WTC11 (cell line): ENCODE data around the gene UBL4B. TPM values are rescaled to one million over a fixed set of nuclear protein-coding genes. Genes with fewer than 3 reads are reported as not detected.

Source experiments
- ATAC-seq: fragments of 200-7000 bp; cut with Tn5 transposase; 2 replicates; pipeline ENCODE4 v1.10.0; 2021; ENCODE audit warnings: mild to moderate bottlenecking, moderate library complexity
- CTCF ChIA-PET: fragments of 300-600 bp; sonication (Branson Sonifier 250); formaldehyde crosslinking; loops from one replicate; lab custom pipeline; 2021; ENCODE audit warnings: antibody characterized with exemption; lab: Charles Lee
- POLR2A ChIA-PET: fragments of 350-600 bp; sonication (Branson Sonifier 250); formaldehyde crosslinking; loops from one replicate; lab custom pipeline; 2021; ENCODE audit warnings: antibody characterized with exemption; lab: Charles Lee
- DNase-seq: peaks from one replicate; pipeline ENCODE4 v3.0.0; 2021; ENCODE audit warnings: low spot score
- H3K27ac Mint-ChIP-seq: 2 replicates; pipeline ENCODE4 v1.8.0; 2021; ENCODE audit warnings: mixed read lengths
- H3K27me3 Mint-ChIP-seq: 2 replicates; pipeline ENCODE4 v1.8.0; 2021; ENCODE audit warnings: low read depth, mild to moderate bottlenecking, moderate library complexity, mixed read lengths
- H3K36me3 Mint-ChIP-seq: 2 replicates; pipeline ENCODE4 v1.8.0; 2021; ENCODE audit warnings: mixed read lengths
- H3K4me1 Mint-ChIP-seq: 2 replicates; pipeline ENCODE4 v1.8.0; 2022; ENCODE audit warnings: mixed read lengths
- H3K4me3 Mint-ChIP-seq: 2 replicates; pipeline ENCODE4 v1.8.0; 2021; ENCODE audit warnings: mild to moderate bottlenecking, moderate library complexity, mixed read lengths
- H3K9me3 Mint-ChIP-seq: 2 replicates; pipeline ENCODE4 v1.8.0; 2021; ENCODE audit warnings: mixed read lengths
- FOXJ3 ChIP-seq: sonication (generic); formaldehyde crosslinking; IDR thresholded peaks from 2 replicates; pipeline ENCODE4 v1.9.0; 2021; ENCODE audit warnings: missing genetic modification reagents, mild to moderate bottlenecking, borderline replicate concordance
- IRF2 ChIP-seq: sonication (generic); formaldehyde crosslinking; IDR thresholded peaks from 2 replicates; pipeline ENCODE4 v1.8.0; 2022; ENCODE audit warnings: low read depth, missing genetic modification reagents, borderline replicate concordance
- RORB ChIP-seq: fragments of 250-450 bp; sonication (Bioruptor Pico); IDR thresholded peaks from 2 replicates; pipeline ENCODE4 v1.9.0; 2021; ENCODE audit warnings: mild to moderate bottlenecking
- TEAD1 ChIP-seq: sonication (generic); formaldehyde crosslinking; IDR thresholded peaks from 2 replicates; pipeline ENCODE4 v1.8.0; 2022; ENCODE audit warnings: mild to moderate bottlenecking, missing genetic modification reagents
- ZBTB21 ChIP-seq: sonication (generic); formaldehyde crosslinking; IDR thresholded peaks from 2 replicates; pipeline ENCODE4 v1.8.1; 2023; ENCODE audit warnings: mild to moderate bottlenecking, missing genetic modification reagents, borderline replicate concordance
- total RNA-seq: library from RNA; stranded (reverse); gene quantifications from 3 replicates; pipeline ENCODE4 v1.2.3, GENCODE V29; 2021
- TF ChIP-seq, protein P1 (sequence below): sonication (generic); formaldehyde crosslinking; IDR thresholded peaks from 2 replicates; pipeline ENCODE4 v1.8.1; 2023; ENCODE audit warnings: mild to moderate bottlenecking, moderate library complexity, missing genetic modification reagents
- TF ChIP-seq, protein P2 (sequence below): fragments of 200-600 bp; IDR thresholded peaks from 2 replicates; pipeline ENCODE4 v1.8.0; 2022; ENCODE audit warnings: antibody characterized with exemption
- TF ChIP-seq, protein P3 (sequence below): sonication (generic); formaldehyde crosslinking; IDR thresholded peaks from 2 replicates; pipeline ENCODE4 v1.8.1; 2023; ENCODE audit warnings: mild to moderate bottlenecking, missing genetic modification reagents
- TF ChIP-seq, protein P4 (sequence below): sonication (generic); formaldehyde crosslinking; IDR thresholded peaks from 2 replicates; pipeline ENCODE4 v1.8.1; 2022; ENCODE audit warnings: mild to moderate bottlenecking, moderate library complexity, missing genetic modification reagents
- TF ChIP-seq, protein P5 (sequence below): sonication (generic); formaldehyde crosslinking; IDR thresholded peaks from 2 replicates; pipeline ENCODE4 v1.8.1; 2023; ENCODE audit warnings: mild to moderate bottlenecking, missing genetic modification reagents
- TF ChIP-seq, protein P6 (sequence below): sonication (generic); formaldehyde crosslinking; IDR thresholded peaks from 2 replicates; pipeline ENCODE4 v1.8.0; 2022; ENCODE audit warnings: mild to moderate bottlenecking, missing genetic modification reagents
- TF ChIP-seq, protein P7 (sequence below): sonication (generic); formaldehyde crosslinking; IDR thresholded peaks from 2 replicates; pipeline ENCODE4 v1.8.1; 2023; ENCODE audit warnings: mild to moderate bottlenecking, missing genetic modification reagents, borderline replicate concordance
- TF ChIP-seq, protein P8 (sequence below): fragments of 250-450 bp; sonication (Bioruptor Pico); IDR thresholded peaks from 2 replicates; pipeline ENCODE4 v1.9.0; 2021; ENCODE audit warnings: mild to moderate bottlenecking

The UBL4B gene
- total RNA-seq, 1 experiment from 2014 or later = 0.11 TPM

DNA sequence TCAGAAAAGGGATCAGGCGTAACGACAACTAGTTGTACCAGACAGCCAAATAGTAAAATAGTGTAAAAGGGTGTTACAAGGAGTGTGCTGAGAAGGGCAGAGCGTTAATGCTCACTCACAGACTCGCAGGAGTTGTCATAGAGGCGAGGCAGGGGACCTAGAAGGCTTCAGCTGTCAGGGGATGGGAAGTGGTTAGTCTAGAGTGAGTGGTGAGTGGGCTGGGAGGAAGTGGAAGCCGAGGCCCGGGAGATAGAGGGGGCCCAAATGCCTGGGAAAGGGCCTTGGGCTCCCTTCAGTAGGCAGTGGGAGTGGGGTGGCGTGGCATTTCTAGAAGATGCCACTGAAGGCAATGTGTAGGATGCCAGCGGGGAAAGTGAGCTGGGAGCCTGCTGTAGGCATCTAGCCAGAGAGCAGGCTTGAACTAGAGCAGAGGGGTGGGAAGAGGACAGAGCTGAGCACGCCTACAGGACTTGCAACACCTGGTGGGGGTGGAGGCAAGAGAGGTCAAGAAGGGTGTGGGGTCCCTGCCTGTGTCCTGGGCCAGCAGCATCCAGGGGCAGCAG lies 48.4 kb downstream of the UBL4B start:
- no peaks in the 10 kb centered on the region for H3K36me3 Mint-ChIP-seq
- H3K27ac Mint-ChIP-seq = no peak overlapping the region
- ChIA-PET CTCF (interaction anchor here (0.6 to 3.2 kb wide), 2 partner anchors 10 to 55 kb away, joined by 3 to 8 read pairs; partner anchors contain the start of gene SLC6A17), POLR2A (no interaction called here)
- H3K27me3 Mint-ChIP-seq = peaks cover 16% of the 10 kb centered on the region
- no peak overlapping the region for H3K4me3 Mint-ChIP-seq
- DNase-seq = no peak
- peaks cover 11% of the 10 kb centered on the region for H3K4me1 Mint-ChIP-seq
- no peak for ATAC-seq
- no peaks in the 10 kb centered on the region for H3K9me3 Mint-ChIP-seq
- TF ChIP-seq, protein P1, sequence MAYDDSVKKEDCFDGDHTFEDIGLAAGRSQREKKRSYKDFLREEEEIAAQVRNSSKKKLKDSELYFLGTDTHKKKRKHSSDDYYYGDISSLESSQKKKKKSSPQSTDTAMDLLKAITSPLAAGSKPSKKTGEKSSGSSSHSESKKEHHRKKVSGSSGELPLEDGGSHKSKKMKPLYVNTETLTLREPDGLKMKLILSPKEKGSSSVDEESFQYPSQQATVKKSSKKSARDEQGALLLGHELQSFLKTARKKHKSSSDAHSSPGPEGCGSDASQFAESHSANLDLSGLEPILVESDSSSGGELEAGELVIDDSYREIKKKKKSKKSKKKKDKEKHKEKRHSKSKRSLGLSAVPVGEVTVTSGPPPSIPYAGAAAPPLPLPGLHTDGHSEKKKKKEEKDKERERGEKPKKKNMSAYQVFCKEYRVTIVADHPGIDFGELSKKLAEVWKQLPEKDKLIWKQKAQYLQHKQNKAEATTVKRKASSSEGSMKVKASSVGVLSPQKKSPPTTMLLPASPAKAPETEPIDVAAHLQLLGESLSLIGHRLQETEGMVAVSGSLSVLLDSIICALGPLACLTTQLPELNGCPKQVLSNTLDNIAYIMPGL (CRISPR knock-in tag) = no peak
- TF ChIP-seq, all 79 proteins: peak for 0

DNA sequence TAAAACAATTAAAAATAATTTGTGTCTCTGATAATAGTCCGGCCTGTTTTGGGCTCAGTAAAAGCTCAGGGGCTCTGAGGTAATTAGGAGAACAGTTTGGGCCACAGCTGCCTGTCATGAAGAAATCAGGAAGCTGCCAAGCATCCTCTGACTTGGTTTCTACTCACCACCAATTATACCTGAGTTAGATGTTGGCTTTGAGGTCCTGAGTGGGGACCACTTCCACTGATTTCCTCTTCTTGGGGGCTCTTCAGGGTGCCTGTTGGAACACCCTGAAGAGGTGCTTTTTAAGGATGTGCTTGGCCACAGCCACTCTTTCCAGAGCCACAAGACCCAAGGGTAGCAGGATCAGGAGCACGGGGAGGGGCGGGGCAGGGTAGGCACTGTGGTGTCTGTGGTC lies 48.9 kb downstream of the UBL4B start:
- peaks cover 11% of the 10 kb centered on the region for H3K4me1 Mint-ChIP-seq
- no peaks in the 10 kb centered on the region for H3K9me3 Mint-ChIP-seq
- ChIA-PET POLR2A (no interaction called here), CTCF (interaction anchor here (1.6 to 3.2 kb wide), 2 partner anchors 8 to 11 kb away, joined by 4 to 8 read pairs; partner anchors contain the start of gene SLC6A17)
- H3K4me3 Mint-ChIP-seq = no peak overlapping the region
- peaks cover 12% of the 10 kb centered on the region for H3K27me3 Mint-ChIP-seq
- TF ChIP-seq, protein P2, sequence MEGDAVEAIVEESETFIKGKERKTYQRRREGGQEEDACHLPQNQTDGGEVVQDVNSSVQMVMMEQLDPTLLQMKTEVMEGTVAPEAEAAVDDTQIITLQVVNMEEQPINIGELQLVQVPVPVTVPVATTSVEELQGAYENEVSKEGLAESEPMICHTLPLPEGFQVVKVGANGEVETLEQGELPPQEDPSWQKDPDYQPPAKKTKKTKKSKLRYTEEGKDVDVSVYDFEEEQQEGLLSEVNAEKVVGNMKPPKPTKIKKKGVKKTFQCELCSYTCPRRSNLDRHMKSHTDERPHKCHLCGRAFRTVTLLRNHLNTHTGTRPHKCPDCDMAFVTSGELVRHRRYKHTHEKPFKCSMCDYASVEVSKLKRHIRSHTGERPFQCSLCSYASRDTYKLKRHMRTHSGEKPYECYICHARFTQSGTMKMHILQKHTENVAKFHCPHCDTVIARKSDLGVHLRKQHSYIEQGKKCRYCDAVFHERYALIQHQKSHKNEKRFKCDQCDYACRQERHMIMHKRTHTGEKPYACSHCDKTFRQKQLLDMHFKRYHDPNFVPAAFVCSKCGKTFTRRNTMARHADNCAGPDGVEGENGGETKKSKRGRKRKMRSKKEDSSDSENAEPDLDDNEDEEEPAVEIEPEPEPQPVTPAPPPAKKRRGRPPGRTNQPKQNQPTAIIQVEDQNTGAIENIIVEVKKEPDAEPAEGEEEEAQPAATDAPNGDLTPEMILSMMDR = no peak
- TF ChIP-seq, protein P3, sequence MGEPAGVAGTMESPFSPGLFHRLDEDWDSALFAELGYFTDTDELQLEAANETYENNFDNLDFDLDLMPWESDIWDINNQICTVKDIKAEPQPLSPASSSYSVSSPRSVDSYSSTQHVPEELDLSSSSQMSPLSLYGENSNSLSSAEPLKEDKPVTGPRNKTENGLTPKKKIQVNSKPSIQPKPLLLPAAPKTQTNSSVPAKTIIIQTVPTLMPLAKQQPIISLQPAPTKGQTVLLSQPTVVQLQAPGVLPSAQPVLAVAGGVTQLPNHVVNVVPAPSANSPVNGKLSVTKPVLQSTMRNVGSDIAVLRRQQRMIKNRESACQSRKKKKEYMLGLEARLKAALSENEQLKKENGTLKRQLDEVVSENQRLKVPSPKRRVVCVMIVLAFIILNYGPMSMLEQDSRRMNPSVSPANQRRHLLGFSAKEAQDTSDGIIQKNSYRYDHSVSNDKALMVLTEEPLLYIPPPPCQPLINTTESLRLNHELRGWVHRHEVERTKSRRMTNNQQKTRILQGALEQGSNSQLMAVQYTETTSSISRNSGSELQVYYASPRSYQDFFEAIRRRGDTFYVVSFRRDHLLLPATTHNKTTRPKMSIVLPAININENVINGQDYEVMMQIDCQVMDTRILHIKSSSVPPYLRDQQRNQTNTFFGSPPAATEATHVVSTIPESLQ = no peak
- TF ChIP-seq, protein P4, sequence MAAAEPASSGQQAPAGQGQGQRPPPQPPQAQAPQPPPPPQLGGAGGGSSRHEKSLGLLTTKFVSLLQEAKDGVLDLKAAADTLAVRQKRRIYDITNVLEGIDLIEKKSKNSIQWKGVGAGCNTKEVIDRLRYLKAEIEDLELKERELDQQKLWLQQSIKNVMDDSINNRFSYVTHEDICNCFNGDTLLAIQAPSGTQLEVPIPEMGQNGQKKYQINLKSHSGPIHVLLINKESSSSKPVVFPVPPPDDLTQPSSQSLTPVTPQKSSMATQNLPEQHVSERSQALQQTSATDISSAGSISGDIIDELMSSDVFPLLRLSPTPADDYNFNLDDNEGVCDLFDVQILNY (CRISPR knock-in tag) = no peak
- TF ChIP-seq, protein P5, sequence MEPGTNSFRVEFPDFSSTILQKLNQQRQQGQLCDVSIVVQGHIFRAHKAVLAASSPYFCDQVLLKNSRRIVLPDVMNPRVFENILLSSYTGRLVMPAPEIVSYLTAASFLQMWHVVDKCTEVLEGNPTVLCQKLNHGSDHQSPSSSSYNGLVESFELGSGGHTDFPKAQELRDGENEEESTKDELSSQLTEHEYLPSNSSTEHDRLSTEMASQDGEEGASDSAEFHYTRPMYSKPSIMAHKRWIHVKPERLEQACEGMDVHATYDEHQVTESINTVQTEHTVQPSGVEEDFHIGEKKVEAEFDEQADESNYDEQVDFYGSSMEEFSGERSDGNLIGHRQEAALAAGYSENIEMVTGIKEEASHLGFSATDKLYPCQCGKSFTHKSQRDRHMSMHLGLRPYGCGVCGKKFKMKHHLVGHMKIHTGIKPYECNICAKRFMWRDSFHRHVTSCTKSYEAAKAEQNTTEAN (CRISPR knock-in tag) = no peak
- TF ChIP-seq RORB (CRISPR knock-in tag) (no peak), TEAD1 (CRISPR knock-in tag) (no peak), FOXJ3 (no peak), ZBTB21 (CRISPR knock-in tag) (no peak), IRF2 (CRISPR knock-in tag) (no peak)
- TF ChIP-seq, protein P6, sequence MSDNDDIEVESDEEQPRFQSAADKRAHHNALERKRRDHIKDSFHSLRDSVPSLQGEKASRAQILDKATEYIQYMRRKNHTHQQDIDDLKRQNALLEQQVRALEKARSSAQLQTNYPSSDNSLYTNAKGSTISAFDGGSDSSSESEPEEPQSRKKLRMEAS (CRISPR knock-in tag) = no peak
- TF ChIP-seq, protein P7, sequence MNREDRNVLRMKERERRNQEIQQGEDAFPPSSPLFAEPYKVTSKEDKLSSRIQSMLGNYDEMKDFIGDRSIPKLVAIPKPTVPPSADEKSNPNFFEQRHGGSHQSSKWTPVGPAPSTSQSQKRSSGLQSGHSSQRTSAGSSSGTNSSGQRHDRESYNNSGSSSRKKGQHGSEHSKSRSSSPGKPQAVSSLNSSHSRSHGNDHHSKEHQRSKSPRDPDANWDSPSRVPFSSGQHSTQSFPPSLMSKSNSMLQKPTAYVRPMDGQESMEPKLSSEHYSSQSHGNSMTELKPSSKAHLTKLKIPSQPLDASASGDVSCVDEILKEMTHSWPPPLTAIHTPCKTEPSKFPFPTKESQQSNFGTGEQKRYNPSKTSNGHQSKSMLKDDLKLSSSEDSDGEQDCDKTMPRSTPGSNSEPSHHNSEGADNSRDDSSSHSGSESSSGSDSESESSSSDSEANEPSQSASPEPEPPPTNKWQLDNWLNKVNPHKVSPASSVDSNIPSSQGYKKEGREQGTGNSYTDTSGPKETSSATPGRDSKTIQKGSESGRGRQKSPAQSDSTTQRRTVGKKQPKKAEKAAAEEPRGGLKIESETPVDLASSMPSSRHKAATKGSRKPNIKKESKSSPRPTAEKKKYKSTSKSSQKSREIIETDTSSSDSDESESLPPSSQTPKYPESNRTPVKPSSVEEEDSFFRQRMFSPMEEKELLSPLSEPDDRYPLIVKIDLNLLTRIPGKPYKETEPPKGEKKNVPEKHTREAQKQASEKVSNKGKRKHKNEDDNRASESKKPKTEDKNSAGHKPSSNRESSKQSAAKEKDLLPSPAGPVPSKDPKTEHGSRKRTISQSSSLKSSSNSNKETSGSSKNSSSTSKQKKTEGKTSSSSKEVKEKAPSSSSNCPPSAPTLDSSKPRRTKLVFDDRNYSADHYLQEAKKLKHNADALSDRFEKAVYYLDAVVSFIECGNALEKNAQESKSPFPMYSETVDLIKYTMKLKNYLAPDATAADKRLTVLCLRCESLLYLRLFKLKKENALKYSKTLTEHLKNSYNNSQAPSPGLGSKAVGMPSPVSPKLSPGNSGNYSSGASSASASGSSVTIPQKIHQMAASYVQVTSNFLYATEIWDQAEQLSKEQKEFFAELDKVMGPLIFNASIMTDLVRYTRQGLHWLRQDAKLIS (CRISPR knock-in tag) = no peak
- TF ChIP-seq, protein P8, sequence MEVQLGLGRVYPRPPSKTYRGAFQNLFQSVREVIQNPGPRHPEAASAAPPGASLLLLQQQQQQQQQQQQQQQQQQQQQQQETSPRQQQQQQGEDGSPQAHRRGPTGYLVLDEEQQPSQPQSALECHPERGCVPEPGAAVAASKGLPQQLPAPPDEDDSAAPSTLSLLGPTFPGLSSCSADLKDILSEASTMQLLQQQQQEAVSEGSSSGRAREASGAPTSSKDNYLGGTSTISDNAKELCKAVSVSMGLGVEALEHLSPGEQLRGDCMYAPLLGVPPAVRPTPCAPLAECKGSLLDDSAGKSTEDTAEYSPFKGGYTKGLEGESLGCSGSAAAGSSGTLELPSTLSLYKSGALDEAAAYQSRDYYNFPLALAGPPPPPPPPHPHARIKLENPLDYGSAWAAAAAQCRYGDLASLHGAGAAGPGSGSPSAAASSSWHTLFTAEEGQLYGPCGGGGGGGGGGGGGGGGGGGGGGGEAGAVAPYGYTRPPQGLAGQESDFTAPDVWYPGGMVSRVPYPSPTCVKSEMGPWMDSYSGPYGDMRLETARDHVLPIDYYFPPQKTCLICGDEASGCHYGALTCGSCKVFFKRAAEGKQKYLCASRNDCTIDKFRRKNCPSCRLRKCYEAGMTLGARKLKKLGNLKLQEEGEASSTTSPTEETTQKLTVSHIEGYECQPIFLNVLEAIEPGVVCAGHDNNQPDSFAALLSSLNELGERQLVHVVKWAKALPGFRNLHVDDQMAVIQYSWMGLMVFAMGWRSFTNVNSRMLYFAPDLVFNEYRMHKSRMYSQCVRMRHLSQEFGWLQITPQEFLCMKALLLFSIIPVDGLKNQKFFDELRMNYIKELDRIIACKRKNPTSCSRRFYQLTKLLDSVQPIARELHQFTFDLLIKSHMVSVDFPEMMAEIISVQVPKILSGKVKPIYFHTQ = no peak
- no peaks in the 10 kb centered on the region for H3K36me3 Mint-ChIP-seq
- H3K27ac Mint-ChIP-seq = no peak overlapping the region
- ATAC-seq = no peak
- no peak for DNase-seq
